OCI-LY3 (cell line): Measurements from ENCODE around the gene SRPK2.

Experiments used
- H2AFZ ChIP-seq: fragments of 200-600, 300-600 bp; shearing (Covaris generic); 2 replicates; pipeline ENCODE4 v1.6.0; 2014; ENCODE audit warnings: antibody characterized with exemption, low read depth, low read length
- H3K27ac ChIP-seq: fragments of 200-600, 300-600 bp; sonication (generic); 2 replicates; pipeline ENCODE4 v1.5.1; 2014; ENCODE audit warnings: mild to moderate bottlenecking, low read length, moderate library complexity, mixed read lengths
- H3K27me3 ChIP-seq: fragments of 200-600, 300-600 bp; sonication (generic); 2 replicates; pipeline ENCODE4 v1.6.1; 2014; ENCODE audit warnings: low read depth, low read length, mixed read lengths
- H3K36me3 ChIP-seq: fragments of 200-600, 300-600 bp; sonication (generic); replicated peaks from 2 replicates; pipeline ENCODE3; 2014; ENCODE audit warnings: low read depth, low read length, mixed read lengths
- H3K4me1 ChIP-seq: fragments of 300-600, 200-600 bp; sonication (generic); 2 replicates; pipeline ENCODE4 v1.6.1; 2014; ENCODE audit warnings: low read length, mixed read lengths
- H3K4me2 ChIP-seq: fragments of 200-600, 300-600 bp; sonication (generic); 2 replicates; pipeline ENCODE4 v1.6.1; 2014; ENCODE audit warnings: low read length, mixed read lengths
- H3K4me3 ChIP-seq: fragments of 300-600, 200-600 bp; sonication (generic); 2 replicates; pipeline ENCODE4 v1.5.1; 2014; ENCODE audit warnings: antibody characterized with exemption, mild to moderate bottlenecking, low read length, moderate library complexity
- H3K79me2 ChIP-seq: fragments of 300-600, 200-600 bp; shearing (Covaris generic); 2 replicates; pipeline ENCODE4 v1.6.1; 2014; ENCODE audit warnings: mild to moderate bottlenecking, low read length, mixed read lengths
- H3K9ac ChIP-seq: fragments of 300-600, 200-600 bp; shearing (Covaris generic); 2 replicates; pipeline ENCODE4 v1.6.0; 2014; ENCODE audit warnings: mild to moderate bottlenecking, low read length, moderate library complexity
- H3K9me3 ChIP-seq: fragments of 200-600, 300-600 bp; shearing (Covaris generic); 2 replicates; pipeline ENCODE4 v1.6.1; 2014; ENCODE audit warnings: low read length, mixed read lengths; ENCODE audit not compliant: insufficient read depth
- H4K20me1 ChIP-seq: fragments of 200-600, 300-600 bp; sonication (generic); 2 replicates; pipeline ENCODE4 v1.6.1; 2016; ENCODE audit warnings: low read length, mixed read lengths; ENCODE audit not compliant: insufficient read depth
- CTCF ChIP-seq: fragments of 200-600, 300-600 bp; sonication (generic); IDR thresholded peaks from 2 replicates; pipeline ENCODE4 v1.5.1; 2014; ENCODE audit warnings: antibody characterized with exemption, low read length, low read depth
- EZH2phosphoT487 ChIP-seq: fragments of 200-600 bp; shearing (Covaris generic); IDR thresholded peaks from 2 replicates; pipeline ENCODE4 v1.6.1; 2018; ENCODE audit warnings: antibody characterized with exemption, mixed run types, low read depth

The SRPK2 gene

DNA sequence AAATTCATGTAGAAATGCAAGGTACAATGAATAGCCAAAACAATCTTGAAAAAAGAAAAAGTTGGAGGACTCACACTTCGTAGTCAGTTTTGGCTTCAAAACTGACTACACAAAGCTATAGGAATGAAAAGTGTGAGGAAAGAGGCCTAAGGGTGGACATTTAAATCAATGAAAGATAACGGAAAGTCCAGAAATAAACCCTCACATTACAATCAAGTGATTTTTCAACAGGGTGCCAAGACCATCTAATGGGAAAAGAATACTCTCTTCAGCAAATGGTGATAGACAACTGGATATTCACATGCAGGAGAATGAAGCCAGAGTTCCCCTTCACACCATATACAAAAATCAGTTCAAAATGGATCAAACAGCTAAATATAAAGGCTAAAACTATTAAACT, 106.8 kb downstream of the SRPK2 start:
- H3K27ac ChIP-seq, result no peak overlapping the region
- no peak for TF ChIP-seq CTCF
- TF ChIP-seq EZH2phosphoT487, result no peak
- H3K36me3 ChIP-seq, result no peaks in the 10 kb centered on the region
- peaks cover 15% of the 10 kb centered on the region for H3K4me1 ChIP-seq
- H2AFZ ChIP-seq, result no peak overlapping the region
- H3K4me2 ChIP-seq, result no peak overlapping the region
- no peak overlapping the region for H3K4me3 ChIP-seq
- no peak overlapping the region for H3K9ac ChIP-seq
- no peaks in the 10 kb centered on the region for H3K9me3 ChIP-seq
- no peaks in the 10 kb centered on the region for H3K27me3 ChIP-seq
- H3K79me2 ChIP-seq, result peaks cover 21% of the 10 kb centered on the region
- peaks cover 8% of the 10 kb centered on the region; the same call in 1 of the 2 replicates for H4K20me1 ChIP-seq

DNA sequence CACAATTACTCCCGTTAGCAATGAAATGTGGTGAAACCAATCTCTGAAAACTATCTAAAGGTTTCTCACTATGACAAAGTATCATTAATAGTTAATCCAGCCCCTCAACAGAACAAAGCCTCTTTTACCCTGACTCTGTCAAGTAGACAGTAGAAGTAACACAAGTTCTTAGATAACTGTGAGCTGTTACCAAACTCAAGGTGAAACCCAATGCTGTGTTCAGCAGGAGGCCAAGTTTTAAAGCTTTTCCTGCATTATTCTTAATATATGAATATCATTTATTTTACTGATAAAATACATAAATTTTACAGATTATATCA, 109.1 kb downstream of the SRPK2 start:
- Histone ChIP-seq H3K27ac (peak overlapping the region; percentile 31; the same call in 1 of the 2 replicates), H2AFZ (no peak overlapping the region), H3K9me3 (no peaks in the 10 kb centered on the region), H3K79me2 (peaks cover 12% of the 10 kb centered on the region), H3K4me3 (peak overlapping the region; percentile 67), H3K27me3 (no peaks in the 10 kb centered on the region), H3K4me1 (peaks cover 15% of the 10 kb centered on the region), H4K20me1 (peaks cover 4% of the 10 kb centered on the region; the same call in 1 of the 2 replicates), H3K9ac (no peak overlapping the region), H3K4me2 (peak overlapping the region; percentile 79), H3K36me3 (no peaks in the 10 kb centered on the region)
- no peak for TF ChIP-seq CTCF
- TF ChIP-seq EZH2phosphoT487, result no peak

DNA sequence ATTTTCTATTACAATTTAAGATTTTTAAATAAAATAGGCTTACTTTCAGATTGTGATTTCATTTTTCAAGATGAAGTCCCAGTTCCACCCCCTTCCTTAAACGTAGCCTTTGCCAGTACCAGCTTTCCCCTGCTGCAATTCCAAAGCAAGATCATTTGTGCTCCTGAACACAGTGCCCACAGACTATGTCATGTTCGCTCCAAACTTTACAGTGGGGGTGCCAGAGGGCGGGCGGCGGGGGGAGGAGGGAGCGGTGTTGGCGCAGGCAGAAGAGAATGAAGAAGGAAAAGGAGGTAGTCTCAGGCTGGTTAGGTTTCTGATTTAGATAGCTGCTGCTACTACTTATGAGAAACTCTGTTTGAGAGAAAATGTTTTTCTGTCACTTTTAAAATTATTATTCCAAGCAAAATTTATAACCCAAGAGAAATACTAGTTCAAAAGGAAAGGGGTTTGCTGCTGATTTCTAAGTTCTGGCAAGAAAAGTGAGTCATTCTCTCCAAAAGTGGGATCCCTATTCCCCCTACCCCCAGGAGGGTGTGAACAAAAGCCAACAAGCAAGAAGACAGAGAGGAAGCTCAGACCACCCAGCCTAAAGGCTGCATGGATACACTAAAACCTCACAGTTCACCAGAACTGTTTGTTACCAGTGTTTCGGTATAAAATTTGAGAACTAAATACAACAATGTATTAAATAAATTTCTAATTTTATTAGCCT, 109.6 kb downstream of the SRPK2 start:
- no peaks in the 10 kb centered on the region for H3K9me3 ChIP-seq
- H3K79me2 ChIP-seq, result peaks cover 12% of the 10 kb centered on the region
- H2AFZ ChIP-seq, result no peak overlapping the region
- peaks cover 15% of the 10 kb centered on the region for H3K4me1 ChIP-seq
- no peak for TF ChIP-seq EZH2phosphoT487
- no peak for TF ChIP-seq CTCF
- peaks cover 4% of the 10 kb centered on the region; the same call in 1 of the 2 replicates for H4K20me1 ChIP-seq
- H3K9ac ChIP-seq, result peak overlapping the region; percentile 12; the same call in 1 of the 2 replicates
- no peaks in the 10 kb centered on the region for H3K27me3 ChIP-seq
- H3K27ac ChIP-seq, result peak overlapping the region; percentile 31; the same call in 1 of the 2 replicates
- H3K4me2 ChIP-seq, result peak overlapping the region; percentile 79
- no peaks in the 10 kb centered on the region for H3K36me3 ChIP-seq
- peak overlapping the region; percentile 67 for H3K4me3 ChIP-seq

DNA sequence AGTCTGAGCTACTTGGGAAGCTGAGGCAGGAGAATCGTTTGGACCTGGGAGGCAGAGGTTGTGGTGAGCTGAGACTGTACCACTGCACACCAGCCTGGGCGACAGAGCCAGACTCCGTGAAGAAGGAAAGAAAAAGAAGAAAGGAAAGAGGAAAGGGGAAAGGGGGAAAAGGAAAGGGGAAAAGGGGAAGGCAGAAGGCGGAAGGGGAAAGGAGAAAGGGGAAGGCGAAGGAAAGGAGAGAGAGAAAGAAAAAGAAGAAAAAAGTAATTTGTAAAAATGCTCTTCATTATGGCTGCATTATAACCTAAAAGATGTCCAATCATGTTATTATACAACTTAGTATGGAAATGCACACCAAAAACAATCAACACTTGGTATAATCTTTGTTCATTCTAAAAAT, 110.2 kb downstream of the SRPK2 start:
- no peak overlapping the region for H2AFZ ChIP-seq
- no peak overlapping the region for H3K4me3 ChIP-seq
- H3K27me3 ChIP-seq, result no peaks in the 10 kb centered on the region
- H4K20me1 ChIP-seq, result peaks cover 4% of the 10 kb centered on the region; the same call in 1 of the 2 replicates
- no peak overlapping the region for H3K9ac ChIP-seq
- TF ChIP-seq EZH2phosphoT487, result no peak
- TF ChIP-seq CTCF, result no peak
- no peaks in the 10 kb centered on the region for H3K9me3 ChIP-seq
- no peak overlapping the region for H3K27ac ChIP-seq
- peaks cover 15% of the 10 kb centered on the region for H3K4me1 ChIP-seq
- no peaks in the 10 kb centered on the region for H3K36me3 ChIP-seq
- H3K4me2 ChIP-seq, result no peak overlapping the region
- peaks cover 12% of the 10 kb centered on the region for H3K79me2 ChIP-seq
